B cell (primary cell): ENCODE measurements around the gene KRTAP10-9. TPM values are rescaled to one million over a fixed set of nuclear protein-coding genes. Genes with fewer than 3 reads are reported as not detected.
"Not testable (repeated sequence)": the region's sequence is repeated elsewhere in the genome, so short reads cannot be mapped to it uniquely, and the experiment has no call there.

Experiments
- ATAC-seq: fragments of 200-7000 bp; cut with Tn5 transposase; one replicate; pipeline ENCODE4 v1.10.0; 2021; ENCODE audit warnings: low read depth, mild to moderate bottlenecking, moderate number of reproducible peaks, moderate library complexity
- CTCF ChIA-PET: fragments of 350-600 bp; sonication (Branson Sonifier 250); formaldehyde crosslinking; loops from one replicate; lab custom pipeline; 2021; ENCODE audit warnings: antibody characterized with exemption, inconsistent platforms; lab: Charles Lee
- POLR2A ChIA-PET: fragments of 350-600 bp; sonication (Branson Sonifier 250); formaldehyde crosslinking; loops from one replicate; lab custom pipeline; 2021; ENCODE audit warnings: antibody characterized with exemption; lab: Charles Lee
- DNase-seq: peaks from one replicate; pipeline ENCODE4 v3.0.0; 2013
- H2AFZ ChIP-seq: 2 replicates; pipeline ENCODE4 v1.6.1; 2012; ENCODE audit warnings: mild to moderate bottlenecking, low read depth, low read length; ENCODE audit not compliant: insufficient read depth, poor library complexity, severe bottlenecking
- H3K27ac ChIP-seq, 2 donors: 1 replicate in 1 of 2; 2 replicates in 1 of 2; pipeline ENCODE4 v1.5.1; 2012 to 2013; ENCODE audit warnings: low read length in 2 of 2, mild to moderate bottlenecking in 2 of 2, moderate library complexity in 1 of 2
- H3K27me3 ChIP-seq, 4 experiments: fragments of 200-600 bp in 1 of 4; sonication (generic) in 1 of 4; replicated peaks in 1 of 4; 1 replicate in 2 of 4; 2 replicates in 2 of 4; pipeline versions ENCODE4 v1.6.1 to v1.7.0; 2013 to 2016; ENCODE audit warnings: low read length in 3 of 4, mild to moderate bottlenecking in 2 of 4, mixed read lengths in 1 of 4, moderate library complexity in 1 of 4; ENCODE audit not compliant: insufficient read depth in 4 of 4, control insufficient read depth in 3 of 4; ENCODE audit errors: control extremely low read depth in 1 of 4
- H3K36me3 ChIP-seq, 2 experiments: replicated peaks in 1 of 2; 1 replicate in 1 of 2; 2 replicates in 1 of 2; pipeline versions ENCODE4 v1.6.1 to v1.7.1; 2013; ENCODE audit warnings: low read length in 1 of 2; ENCODE audit not compliant: insufficient read depth in 2 of 2, control insufficient read depth in 1 of 2; ENCODE audit errors: control extremely low read depth in 1 of 2, extremely low read depth in 1 of 2
- H3K4me1 ChIP-seq, 2 donors: fragments of 200-600 bp in 1 of 2; sonication (generic) in 1 of 2; 1 replicate in 1 of 2; 2 replicates in 1 of 2; pipeline versions ENCODE4 v1.5.1 to v1.6.1; 2013 to 2017; ENCODE audit warnings: low read length in 2 of 2; ENCODE audit not compliant: control insufficient read depth in 2 of 2, insufficient read depth in 2 of 2
- H3K4me2 ChIP-seq: replicated peaks from 2 replicates; pipeline ENCODE3; 2012; ENCODE audit warnings: mild to moderate bottlenecking, low read depth, low read length; ENCODE audit not compliant: poor library complexity, severe bottlenecking
- H3K4me3 ChIP-seq, 5 experiments: fragments of 200-600 bp in 1 of 5; sonication (generic) in 1 of 5; 1 replicate in 3 of 5; 2 replicates in 2 of 5; pipeline versions ENCODE4 v1.5.1 to v1.7.0; 2011 to 2016; ENCODE audit warnings: low read length in 4 of 5, mild to moderate bottlenecking in 4 of 5, low read depth in 2 of 5, control low read depth in 1 of 5, moderate library complexity in 1 of 5; ENCODE audit not compliant: insufficient read depth in 1 of 5; ENCODE audit errors: control extremely low read depth in 1 of 5, extremely low read depth in 1 of 5
- H3K79me2 ChIP-seq: fragments of 200-600 bp; sonication (generic); one replicate; pipeline ENCODE4 v1.6.0; 2016; ENCODE audit warnings: low read length; ENCODE audit not compliant: control insufficient read depth, insufficient read depth
- H3K9ac ChIP-seq: fragments of 200-600 bp; sonication (generic); 2 replicates; pipeline ENCODE4 v1.6.1; 2017; ENCODE audit warnings: mild to moderate bottlenecking, low read length, moderate library complexity
- H3K9me3 ChIP-seq, 3 donors: one replicate each; pipeline versions ENCODE4 v1.6.1 to v1.7.1; 2013; ENCODE audit warnings: low read length in 2 of 3; ENCODE audit not compliant: control insufficient read depth in 2 of 3, insufficient read depth in 1 of 3; ENCODE audit errors: control extremely low read depth in 1 of 3
- H4K20me1 ChIP-seq: 2 replicates; pipeline ENCODE4 v1.6.0; 2012; ENCODE audit warnings: mild to moderate bottlenecking, low read length; ENCODE audit not compliant: insufficient read depth, control insufficient read depth, poor library complexity, severe bottlenecking
- H3K27ac Mint-ChIP-seq: one replicate; pipeline ENCODE4 v1.8.0; 2021; ENCODE audit warnings: mixed read lengths
- H3K27me3 Mint-ChIP-seq: one replicate; pipeline ENCODE4 v1.8.0; 2021; ENCODE audit warnings: mixed read lengths
- H3K4me1 Mint-ChIP-seq: one replicate; pipeline ENCODE4 v1.8.0; 2021; ENCODE audit warnings: mixed read lengths
- H3K4me3 Mint-ChIP-seq: one replicate; pipeline ENCODE4 v1.8.0; 2021; ENCODE audit warnings: mixed read lengths
- H3K9me3 Mint-ChIP-seq: one replicate; pipeline ENCODE4 v1.8.0; 2022; ENCODE audit warnings: mixed read lengths; ENCODE audit not compliant: insufficient read depth
- EZH2 ChIP-seq: IDR thresholded peaks from 2 replicates; pipeline ENCODE4 v1.6.1; 2012; ENCODE audit warnings: borderline replicate concordance, low read depth, mild to moderate bottlenecking, moderate library complexity, low read length; ENCODE audit not compliant: insufficient read depth, poor library complexity, severe bottlenecking
- WGBS: methylation state at CpG from one replicate; pipeline ENCODE4 v1.1.5; 2013; ENCODE audit warnings: missing lambda C conversion rate; ENCODE audit not compliant: insufficient coverage; 5-methylcytosine and 5-hydroxymethylcytosine counted together
- intact Hi-C: fragments of 100-400 bp; cut with micrococcal nuclease; formaldehyde crosslinking; loops from one replicate; pipeline ENCODE4 v1.10.0; 2022
- polyA plus RNA-seq: library from polyadenylated mRNA; depleted of rRNA; stranded (reverse); fragments of >200 nt; gene quantifications from 2 replicates; pipeline ENCODE4 v1.2.3, GENCODE V29; 2012
- total RNA-seq, 2 donors: library from RNA; stranded (reverse); fragments of 120-200 nt in 1 of 2; gene quantifications; 1 replicate in 1 of 2; 2 replicates in 1 of 2; pipeline versions ENCODE4 v1.2.3 to v1.2.4, GENCODE V29; 2013 to 2022
- TF ChIP-seq, protein P1 (sequence below): fragments of 200-600 bp; IDR thresholded peaks from one replicate; pipeline ENCODE4 v1.8.0; 2022; ENCODE audit warnings: antibody characterized with exemption, mild to moderate bottlenecking

KRTAP10-9 gene
- total and polyA plus RNA-seq, 2 donors (not counting 1 experiment from before 2014, with no cell fraction given), result not detected

DNA sequence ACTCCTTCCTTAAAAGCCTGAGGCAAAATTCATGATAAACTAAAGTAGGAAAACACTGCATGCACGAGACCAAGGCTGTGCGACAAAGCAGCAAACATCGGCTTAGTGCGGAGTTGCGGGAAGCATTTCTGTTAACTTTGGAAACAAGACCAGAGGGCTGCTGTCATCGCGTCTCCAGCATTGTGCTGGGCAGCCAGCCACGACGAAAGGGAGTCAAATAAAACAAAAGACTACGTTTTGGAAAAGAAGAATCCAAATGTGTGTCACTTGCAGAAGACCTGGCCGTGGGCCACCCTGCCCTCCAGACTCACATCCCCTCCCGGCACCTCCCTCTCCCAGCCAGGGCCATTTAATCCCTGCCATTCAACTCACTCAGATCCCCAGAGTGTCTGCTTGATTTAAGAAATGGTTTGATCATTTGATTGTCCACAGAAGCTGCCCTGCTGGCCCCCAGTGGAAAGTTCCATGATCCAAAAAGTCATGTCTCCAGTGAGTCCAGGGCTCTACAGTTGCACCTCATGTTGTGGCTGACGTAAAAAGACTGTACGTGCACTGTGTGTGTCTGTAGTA, 16.9 kb downstream of the KRTAP10-9 start:
- Mint-ChIP-seq H3K4me3 (no peak overlapping the region), H3K9me3 (peaks cover 11% of the 10 kb centered on the region), H3K4me1 (no peaks in the 10 kb centered on the region), H3K27me3 (peaks cover 18% of the 10 kb centered on the region), H3K27ac (no peak overlapping the region)
- POLR2A ChIA-PET, result no interaction called here
- no peak overlapping the region for H3K4me2 ChIP-seq
- peaks cover 0 to 32% (median 12%) of the 10 kb centered on the region in 3 donors for H3K9me3 ChIP-seq
- no peak for DNase-seq
- WGBS, result 92% methylated on average over 9 of the region's 14 CpGs
- H3K9ac ChIP-seq, result no peak overlapping the region
- intact Hi-C loops, result no loop called here
- no peak overlapping the region for H3K4me3 ChIP-seq
- TF ChIP-seq, protein P1, sequence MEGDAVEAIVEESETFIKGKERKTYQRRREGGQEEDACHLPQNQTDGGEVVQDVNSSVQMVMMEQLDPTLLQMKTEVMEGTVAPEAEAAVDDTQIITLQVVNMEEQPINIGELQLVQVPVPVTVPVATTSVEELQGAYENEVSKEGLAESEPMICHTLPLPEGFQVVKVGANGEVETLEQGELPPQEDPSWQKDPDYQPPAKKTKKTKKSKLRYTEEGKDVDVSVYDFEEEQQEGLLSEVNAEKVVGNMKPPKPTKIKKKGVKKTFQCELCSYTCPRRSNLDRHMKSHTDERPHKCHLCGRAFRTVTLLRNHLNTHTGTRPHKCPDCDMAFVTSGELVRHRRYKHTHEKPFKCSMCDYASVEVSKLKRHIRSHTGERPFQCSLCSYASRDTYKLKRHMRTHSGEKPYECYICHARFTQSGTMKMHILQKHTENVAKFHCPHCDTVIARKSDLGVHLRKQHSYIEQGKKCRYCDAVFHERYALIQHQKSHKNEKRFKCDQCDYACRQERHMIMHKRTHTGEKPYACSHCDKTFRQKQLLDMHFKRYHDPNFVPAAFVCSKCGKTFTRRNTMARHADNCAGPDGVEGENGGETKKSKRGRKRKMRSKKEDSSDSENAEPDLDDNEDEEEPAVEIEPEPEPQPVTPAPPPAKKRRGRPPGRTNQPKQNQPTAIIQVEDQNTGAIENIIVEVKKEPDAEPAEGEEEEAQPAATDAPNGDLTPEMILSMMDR, result no peak
- TF ChIP-seq EZH2, result no peak
- H3K36me3 ChIP-seq, result no peaks in the 10 kb centered on the region
- no peak for ATAC-seq
- no peak overlapping the region for H3K27ac ChIP-seq
- peaks cover 0 to 18% (median 1%) of the 10 kb centered on the region in 4 experiments for H3K27me3 ChIP-seq
- CTCF ChIA-PET, result no interaction called here
- H3K4me1 ChIP-seq, result no peaks in the 10 kb centered on the region
- no peak overlapping the region for H2AFZ ChIP-seq
- H3K79me2 ChIP-seq, result no peaks in the 10 kb centered on the region
- no peaks in the 10 kb centered on the region for H4K20me1 ChIP-seq

- H3K27ac Mint-ChIP-seq, result no peak overlapping the region
- peaks cover 0 to 23% (median 12%) of the 10 kb centered on the region in 3 donors for H3K9me3 ChIP-seq
- ChIA-PET POLR2A (no interaction called here), CTCF (no interaction called here)
- intact Hi-C loops, result no loop called here
- ATAC-seq (no peak), DNase-seq (no peak)
- peaks cover 0 to 11% (median 1%) of the 10 kb centered on the region in 4 experiments for H3K27me3 ChIP-seq
- no peaks in the 10 kb centered on the region for H3K79me2 ChIP-seq
- H3K9ac ChIP-seq, result no peak overlapping the region
- H3K4me2 ChIP-seq, result no peak overlapping the region
- H3K36me3 ChIP-seq, result no peaks in the 10 kb centered on the region
- no peak overlapping the region for H3K4me3 Mint-ChIP-seq
- H3K4me1 ChIP-seq, result no peaks in the 10 kb centered on the region
- H3K27me3 Mint-ChIP-seq, result peaks cover 13% of the 10 kb centered on the region
- H3K4me3 ChIP-seq, result no peak overlapping the region
- H2AFZ ChIP-seq, result no peak overlapping the region
- no peaks in the 10 kb centered on the region for H4K20me1 ChIP-seq
- no CpG with 5 or more reads among the region's 2 CpGs for WGBS
- TF ChIP-seq, protein P1, result no peak
- H3K4me1 Mint-ChIP-seq, result no peaks in the 10 kb centered on the region
- peaks cover 10% of the 10 kb centered on the region for H3K9me3 Mint-ChIP-seq
- no peak overlapping the region for H3K27ac ChIP-seq
Observed at GRCh38 chr21:44644878-44645277, 18.0 kb downstream of the KRTAP10-9 start.

DNA sequence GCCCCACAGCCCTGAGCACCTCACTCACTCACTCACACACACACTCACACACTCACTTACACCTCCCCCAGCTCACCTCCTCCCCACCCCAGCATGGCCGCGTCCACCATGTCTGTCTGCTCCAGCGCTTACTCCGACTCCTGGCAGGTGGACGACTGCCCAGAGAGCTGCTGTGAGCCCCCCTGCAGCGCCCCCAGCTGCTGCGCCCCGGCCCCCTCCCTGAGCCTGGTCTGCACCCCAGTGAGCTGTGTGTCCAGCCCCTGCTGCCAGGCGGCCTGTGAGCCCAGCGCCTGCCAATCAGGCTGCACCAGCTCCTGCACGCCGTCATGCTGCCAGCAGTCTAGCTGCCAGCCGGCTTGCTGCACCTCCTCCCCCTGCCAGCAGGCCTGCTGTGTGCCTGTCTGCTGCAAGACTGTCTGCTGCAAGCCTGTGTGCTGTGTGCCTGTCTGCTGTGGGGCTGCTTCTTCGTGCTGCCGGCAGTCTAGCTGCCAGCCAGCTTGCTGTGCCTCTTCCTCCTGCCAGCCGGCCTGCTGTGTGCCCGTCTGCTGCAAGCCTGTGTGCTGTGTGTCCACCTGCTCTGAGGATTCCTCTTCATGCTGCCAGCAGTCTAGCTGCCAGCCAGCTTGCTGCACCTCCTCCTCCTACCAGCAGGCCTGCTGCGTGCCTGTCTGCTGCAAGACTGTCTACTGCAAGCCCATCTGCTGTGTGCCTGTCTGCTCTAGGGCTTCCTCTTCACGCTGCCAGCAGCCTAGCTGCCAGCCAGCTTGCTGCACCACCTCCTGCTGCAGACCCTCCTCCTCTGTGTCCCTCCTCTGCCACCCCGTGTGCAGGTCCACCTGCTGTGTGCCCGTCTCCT, 19.7 kb downstream of the KRTAP10-9 start, which contains the start of gene KRTAP10-11:
TSS of gene KRTAP10-11 (plus strand) at position 49 of the 856 bp plus-strand sequence. CDS start at position 94, 45 bp downstream.
- H3K4me3 ChIP-seq, DNase-seq, H3K27ac ChIP-seq, POLR2A ChIA-PET, CTCF ChIA-PET, H3K79me2 ChIP-seq, H3K9me3 Mint-ChIP-seq, intact Hi-C loops, H2AFZ ChIP-seq, H3K9ac ChIP-seq, H3K27me3 ChIP-seq, H3K36me3 ChIP-seq, H3K27ac Mint-ChIP-seq, H3K4me3 Mint-ChIP-seq, H3K27me3 Mint-ChIP-seq, H3K4me2 ChIP-seq, H4K20me1 ChIP-seq, H3K4me1 ChIP-seq, ATAC-seq, H3K4me1 Mint-ChIP-seq: not testable (repeated sequence)
- peaks cover 0 to 13% (median 4%) of the 10 kb centered on the region in 3 donors for H3K9me3 ChIP-seq
- 79% methylated on average over 21 of the region's 21 CpGs for WGBS
